H9 (cell line): ENCODE data around the gene FANCL. TPM values are rescaled to one million over a fixed set of nuclear protein-coding genes. Genes with fewer than 3 reads are reported as not detected.
"Not testable (repeated sequence)": the region's sequence is repeated elsewhere in the genome, so short reads cannot be mapped to it uniquely, and the experiment has no call there.

ENCODE experiments used
- DNase-seq: peaks from one replicate; pipeline ENCODE4 v3.0.0-alpha.2; 2017
- H2AFZ ChIP-seq: one replicate; pipeline ENCODE4 v1.6.1; 2013; ENCODE audit warnings: mild to moderate bottlenecking, low read length, control low read depth, moderate library complexity
- H2AK5ac ChIP-seq: 2 replicates; pipeline ENCODE4 v1.6.1; 2013; ENCODE audit warnings: low read length, control low read depth, mixed read lengths; ENCODE audit not compliant: insufficient read length
- H2BK120ac ChIP-seq: one replicate; pipeline ENCODE4 v1.6.1; 2013; ENCODE audit warnings: low read depth, mild to moderate bottlenecking, low read length, control low read depth, inconsistent platforms; ENCODE audit not compliant: poor library complexity, severe bottlenecking
- H2BK12ac ChIP-seq: 2 replicates; pipeline ENCODE4 v1.6.1; 2013; ENCODE audit warnings: low read length, control low read depth, mixed read lengths, low read depth; ENCODE audit not compliant: insufficient read length
- H2BK15ac ChIP-seq: 2 replicates; pipeline ENCODE4 v1.6.1; 2013; ENCODE audit warnings: low read depth, low read length, control low read depth
- H2BK20ac ChIP-seq: one replicate; pipeline ENCODE4 v1.6.1; 2013; ENCODE audit warnings: low read depth, mild to moderate bottlenecking, low read length, control low read depth, inconsistent platforms; ENCODE audit not compliant: poor library complexity, severe bottlenecking
- H2BK5ac ChIP-seq: 2 replicates; pipeline ENCODE4 v1.6.1; 2013; ENCODE audit warnings: low read length, control low read depth, mixed read lengths; ENCODE audit not compliant: insufficient read length
- H3K14ac ChIP-seq: 2 replicates; pipeline ENCODE4 v1.6.1; 2013; ENCODE audit warnings: low read length, control low read depth; ENCODE audit not compliant: insufficient read depth
- H3K18ac ChIP-seq: 2 replicates; pipeline ENCODE4 v1.6.1; 2013; ENCODE audit warnings: low read depth, mild to moderate bottlenecking, mixed read lengths, low read length, control low read depth; ENCODE audit not compliant: insufficient read length
- H3K23ac ChIP-seq: 2 replicates; pipeline ENCODE4 v1.6.1; 2013; ENCODE audit warnings: low read length, control low read depth, mixed read lengths, low read depth; ENCODE audit not compliant: insufficient read length
- H3K23me2 ChIP-seq: 2 replicates; pipeline ENCODE4 v1.6.1; 2013; ENCODE audit warnings: low read depth, mild to moderate bottlenecking, mixed read lengths, low read length, control low read depth; ENCODE audit not compliant: insufficient read length, poor library complexity, severe bottlenecking
- H3K27ac ChIP-seq: 2 replicates; pipeline ENCODE4 v1.5.1; 2013; ENCODE audit warnings: low read length, control low read depth, mixed read lengths, low read depth; ENCODE audit not compliant: insufficient read length
- H3K27me3 ChIP-seq: 2 replicates; pipeline ENCODE4 v1.6.1; 2013; ENCODE audit warnings: low read length, control low read depth, inconsistent platforms; ENCODE audit not compliant: insufficient read depth
- H3K4ac ChIP-seq: 2 replicates; pipeline ENCODE4 v1.6.1; 2013; ENCODE audit warnings: low read depth, mild to moderate bottlenecking, control low read depth, inconsistent platforms, low read length, moderate library complexity
- H3K4me1 ChIP-seq: 2 replicates; pipeline ENCODE4 v1.6.1; 2013; ENCODE audit warnings: low read length, control low read depth, inconsistent platforms; ENCODE audit not compliant: insufficient read depth
- H3K4me2 ChIP-seq: 2 replicates; pipeline ENCODE4 v1.6.1; 2013; ENCODE audit warnings: low read length, control low read depth, mixed read lengths; ENCODE audit not compliant: insufficient read length, insufficient read depth
- H3K56ac ChIP-seq: 2 replicates; pipeline ENCODE4 v1.6.1; 2013; ENCODE audit warnings: low read depth, mild to moderate bottlenecking, mixed read lengths, low read length, control low read depth; ENCODE audit not compliant: insufficient read length
- H3K79me1 ChIP-seq: 2 replicates; pipeline ENCODE4 v1.6.1; 2013; ENCODE audit warnings: low read depth, mild to moderate bottlenecking, moderate library complexity, low read length, control low read depth, inconsistent platforms; ENCODE audit not compliant: insufficient read depth, poor library complexity, severe bottlenecking
- H3K79me2 ChIP-seq: 2 replicates; pipeline ENCODE4 v1.6.1; 2013; ENCODE audit warnings: low read length, control low read depth, inconsistent platforms; ENCODE audit not compliant: insufficient read depth
- H3K9ac ChIP-seq: 2 replicates; pipeline ENCODE4 v1.6.1; 2013; ENCODE audit warnings: low read length, control low read depth, mixed read lengths; ENCODE audit not compliant: insufficient read length; ENCODE audit errors: extremely low read depth
- H3K9me3 ChIP-seq: one replicate; pipeline ENCODE4 v1.6.1; 2013; ENCODE audit warnings: low read depth, low read length, inconsistent platforms; ENCODE audit not compliant: control insufficient read depth
- H3T11ph ChIP-seq: one replicate; pipeline ENCODE4 v1.6.1; 2013; ENCODE audit warnings: mild to moderate bottlenecking, low read length, control low read depth, inconsistent platforms
- H4K20me1 ChIP-seq: one replicate; pipeline ENCODE4 v1.6.1; 2013; ENCODE audit not compliant: control insufficient read depth, insufficient read length, insufficient read depth
- H4K5ac ChIP-seq: 2 replicates; pipeline ENCODE4 v1.6.1; 2013; ENCODE audit warnings: low read depth, mild to moderate bottlenecking, mixed read lengths, low read length, control low read depth; ENCODE audit not compliant: insufficient read length
- H4K8ac ChIP-seq: replicated peaks from 2 replicates; pipeline ENCODE4 v1.6.1; 2013; ENCODE audit warnings: low read length, control low read depth, mixed read lengths, low read depth; ENCODE audit not compliant: insufficient read length
- H4K91ac ChIP-seq: 2 replicates; pipeline ENCODE4 v1.6.1; 2013; ENCODE audit warnings: low read depth, mild to moderate bottlenecking, moderate library complexity, mixed read lengths, low read length, control low read depth; ENCODE audit not compliant: insufficient read length
- H3K27ac Mint-ChIP-seq, 3 experiments: 2 replicates in 2 of 3; 3 replicates in 1 of 3; pipeline ENCODE4 v1.8.0; 2020 to 2021; ENCODE audit warnings: mixed read lengths in 3 of 3, mild to moderate bottlenecking in 1 of 3, moderate library complexity in 1 of 3
- H3K27me3 Mint-ChIP-seq: 2 replicates; pipeline ENCODE4 v1.8.0; 2021; ENCODE audit warnings: low read depth, mild to moderate bottlenecking, moderate library complexity, mixed read lengths
- H3K36me3 Mint-ChIP-seq, 3 experiments: 2 replicates in 2 of 3; 3 replicates in 1 of 3; pipeline ENCODE4 v1.8.0; 2020 to 2021; ENCODE audit warnings: low read depth in 3 of 3, mixed read lengths in 3 of 3; ENCODE audit not compliant: insufficient read depth in 1 of 3
- H3K4me1 Mint-ChIP-seq, 2 experiments: 2 replicates each; pipeline ENCODE4 v1.8.0; 2020; ENCODE audit warnings: mixed read lengths in 2 of 2
- H3K4me3 Mint-ChIP-seq, 2 experiments: 2 replicates in 1 of 2; 3 replicates in 1 of 2; pipeline ENCODE4 v1.8.0; 2020 to 2021; ENCODE audit warnings: mild to moderate bottlenecking in 2 of 2, mixed read lengths in 2 of 2, moderate library complexity in 1 of 2
- H3K9me3 Mint-ChIP-seq, 2 experiments: 2 replicates in 1 of 2; 3 replicates in 1 of 2; pipeline ENCODE4 v1.8.0; 2020; ENCODE audit warnings: mild to moderate bottlenecking in 2 of 2, mixed read lengths in 2 of 2, moderate library complexity in 1 of 2
- CTCF ChIP-seq: fragments of 200-600 bp; sonication (generic); conservative IDR thresholded peaks from 3 replicates; pipeline ENCODE4 v1.8.0; 2021; ENCODE audit warnings: antibody characterized with exemption, mild to moderate bottlenecking
- WGBS: extraction: QIAGEN DNeasy Blood & Tissue Kit; methylation state at CpG from one replicate; pipeline ENCODE4 v1.1.7; 2013; ENCODE audit warnings: missing lambda C conversion rate, low lambda C conversion rate, mixed read lengths; ENCODE audit not compliant: insufficient read length; ENCODE audit errors: extremely low coverage; 5-methylcytosine and 5-hydroxymethylcytosine counted together
- total RNA-seq: library from RNA; stranded (reverse); gene quantifications from 2 replicates; pipeline ENCODE4 v1.2.1, GENCODE V29; 2021

Gene FANCL
- total RNA-seq, 1 experiment from 2014 or later = 41.5 TPM

DNA sequence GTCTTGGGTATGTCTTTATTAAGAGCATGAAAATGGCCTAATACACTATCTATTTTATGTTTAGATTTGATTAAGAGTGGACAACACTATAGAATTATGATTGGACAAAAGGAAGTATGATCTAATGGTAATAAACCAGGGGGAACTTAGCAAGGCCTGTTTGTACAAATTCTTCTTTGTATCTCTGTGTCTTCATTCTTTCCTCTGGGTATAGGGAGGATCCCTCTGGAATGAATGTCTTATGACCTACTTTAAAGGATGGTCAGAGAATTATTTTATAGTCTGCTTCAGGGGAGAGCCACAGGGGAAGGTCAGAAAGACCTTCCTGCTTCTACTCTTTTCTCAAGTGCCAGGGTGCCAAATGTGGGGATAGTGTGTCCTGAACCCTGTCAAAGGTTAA lies 42.8 kb upstream of the FANCL start:
- H2AFZ ChIP-seq = no peak overlapping the region
- H3K27me3 ChIP-seq = no peaks in the 10 kb centered on the region
- H3K27ac ChIP-seq = no peak overlapping the region
- DNase-seq = no peak
- Mint-ChIP-seq H3K27ac (no peak overlapping the region), H3K36me3 (no peaks in the 10 kb centered on the region), H3K4me3 (no peak overlapping the region), H3K27me3 (no peaks in the 10 kb centered on the region), H3K4me1 (peaks cover 4 to 6% of the 10 kb centered on the region in 2 experiments), H3K9me3 (no peaks in the 10 kb centered on the region)
- H3K9me3 ChIP-seq = no peaks in the 10 kb centered on the region
- no peak overlapping the region for H2BK15ac ChIP-seq
- no peak for TF ChIP-seq CTCF
- H3K23me2 ChIP-seq = no peaks in the 10 kb centered on the region
- no peak overlapping the region for H3T11ph ChIP-seq
- no peak overlapping the region for H3K14ac ChIP-seq
- H4K20me1 ChIP-seq = no peaks in the 10 kb centered on the region
- no peaks in the 10 kb centered on the region for H3K79me1 ChIP-seq
- no peak overlapping the region for H3K23ac ChIP-seq
- H3K56ac ChIP-seq = no peak overlapping the region
- no peak overlapping the region for H4K91ac ChIP-seq
- no peak overlapping the region for H2BK120ac ChIP-seq
- no peak overlapping the region for H3K4ac ChIP-seq
- H2BK20ac ChIP-seq = no peak overlapping the region
- no peak overlapping the region for H2AK5ac ChIP-seq
- no peaks in the 10 kb centered on the region for H3K4me1 ChIP-seq
- H3K79me2 ChIP-seq = no peaks in the 10 kb centered on the region
- H3K4me2 ChIP-seq = no peak overlapping the region
- H4K8ac ChIP-seq = no peak overlapping the region
- H4K5ac ChIP-seq = no peak overlapping the region
- H2BK5ac ChIP-seq = no peak overlapping the region
- no peak overlapping the region for H3K9ac ChIP-seq
- H3K18ac ChIP-seq = no peak overlapping the region
- H2BK12ac ChIP-seq = no peak overlapping the region

DNA sequence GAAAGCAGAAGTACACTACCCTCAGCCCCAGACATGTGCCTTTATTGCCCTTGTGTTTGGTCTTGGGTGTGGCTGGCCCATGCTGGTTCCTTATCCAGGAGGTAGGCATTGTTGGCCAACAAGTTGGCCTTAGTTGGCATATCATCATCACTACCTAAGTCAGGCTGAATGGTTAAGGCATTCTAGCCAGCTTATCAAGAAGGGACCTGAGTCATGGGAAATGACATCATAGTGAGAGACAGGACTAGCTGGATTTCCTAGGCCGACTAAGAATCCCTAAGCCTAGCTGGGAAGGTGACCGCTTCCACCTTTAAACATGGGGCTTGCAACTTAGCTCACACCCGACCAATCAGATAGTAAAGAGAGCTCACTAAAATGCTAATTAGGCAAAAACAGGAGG lies 34.0 kb upstream of the FANCL start:
- not testable (repeated sequence) for DNase-seq, H3K4me1 ChIP-seq, H3K27me3 ChIP-seq, H3K4me2 ChIP-seq, H3K9me3 ChIP-seq, H3K27me3 Mint-ChIP-seq, H2BK120ac ChIP-seq, H2AFZ ChIP-seq, H3K18ac ChIP-seq, H3K27ac Mint-ChIP-seq, H3K23me2 ChIP-seq, H3T11ph ChIP-seq, H3K27ac ChIP-seq, H4K8ac ChIP-seq, H4K91ac ChIP-seq, H3K56ac ChIP-seq, H3K4ac ChIP-seq, H4K20me1 ChIP-seq, H3K4me3 Mint-ChIP-seq, H3K9ac ChIP-seq, H3K14ac ChIP-seq, H2BK15ac ChIP-seq, H2BK20ac ChIP-seq, H3K79me2 ChIP-seq, H3K79me1 ChIP-seq, H3K9me3 Mint-ChIP-seq, H4K5ac ChIP-seq, H2BK5ac ChIP-seq, H3K4me1 Mint-ChIP-seq, H3K36me3 Mint-ChIP-seq, H3K23ac ChIP-seq, H2BK12ac ChIP-seq, H2AK5ac ChIP-seq
- no CpG with 5 or more reads among the region's 3 CpGs for WGBS
